CD4-positive, alpha-beta memory T cell (primary cell): Measurements from ENCODE around the gene FLG2. TPM values are rescaled to one million over a fixed set of nuclear protein-coding genes. Genes with fewer than 3 reads are reported as not detected.
A peak's percentile ranks its signal among the peaks of the same experiment; 100 is the strongest.

Source experiments
- CTCF ChIA-PET: fragments of 350-600 bp; sonication (Branson Sonifier 250); formaldehyde crosslinking; loops from one replicate; lab custom pipeline; 2021; ENCODE audit warnings: inconsistent platforms; ENCODE audit not compliant: partially characterized antibody; lab: Charles Lee
- POLR2A ChIA-PET: fragments of 350-600 bp; sonication (Branson Sonifier 250); formaldehyde crosslinking; loops from one replicate; lab custom pipeline; 2021; ENCODE audit not compliant: partially characterized antibody; lab: Charles Lee
- DNase-seq, 5 donors: peaks; one replicate each; pipeline versions ENCODE4 v3.0.0 to v3.0.0-alpha.2; 2020 to 2022; ENCODE audit warnings: mixed read lengths in 1 of 5
- H3K27ac ChIP-seq: one replicate; pipeline ENCODE4 v1.7.0; 2013; ENCODE audit warnings: low read depth, low read length
- H3K27me3 ChIP-seq: 2 replicates; pipeline ENCODE4 v1.7.0; 2013; ENCODE audit warnings: mild to moderate bottlenecking, low read length, moderate library complexity; ENCODE audit not compliant: insufficient read depth
- H3K36me3 ChIP-seq: 2 replicates; pipeline ENCODE4 v1.7.0; 2013; ENCODE audit warnings: mild to moderate bottlenecking, low read length, moderate library complexity; ENCODE audit not compliant: insufficient read depth
- H3K4me1 ChIP-seq: 2 replicates; pipeline ENCODE4 v1.7.0; 2013; ENCODE audit warnings: mild to moderate bottlenecking, low read length, moderate library complexity; ENCODE audit not compliant: insufficient read depth
- H3K4me3 ChIP-seq, 2 donors: one replicate each; pipeline ENCODE4 v1.7.0; 2013; ENCODE audit warnings: low read length in 2 of 2, mild to moderate bottlenecking in 1 of 2
- H3K9me3 ChIP-seq, 2 donors: one replicate each; pipeline ENCODE4 v1.7.0; 2013; ENCODE audit warnings: low read length in 2 of 2, control low read depth in 1 of 2; ENCODE audit not compliant: control insufficient read depth in 1 of 2
- H3K27ac Mint-ChIP-seq, 7 donors: one replicate each; pipeline ENCODE4 v1.8.0; 2020 to 2021; ENCODE audit warnings: mixed read lengths in 7 of 7, mild to moderate bottlenecking in 6 of 7, inconsistent platforms in 3 of 7, moderate library complexity in 3 of 7
- H3K27me3 Mint-ChIP-seq, 2 donors: one replicate each; pipeline ENCODE4 v1.8.0; 2020 to 2021; ENCODE audit warnings: mixed read lengths in 2 of 2
- H3K36me3 Mint-ChIP-seq, 2 donors: one replicate each; pipeline ENCODE4 v1.8.0; 2020 to 2021; ENCODE audit warnings: mixed read lengths in 2 of 2, inconsistent platforms in 1 of 2, mild to moderate bottlenecking in 1 of 2
- H3K4me1 Mint-ChIP-seq, 4 donors: one replicate each; pipeline ENCODE4 v1.8.0; 2020 to 2021; ENCODE audit warnings: mixed read lengths in 4 of 4, mild to moderate bottlenecking in 1 of 4
- H3K4me3 Mint-ChIP-seq, 8 donors: one replicate each; pipeline ENCODE4 v1.8.0; 2020 to 2021; ENCODE audit warnings: mixed read lengths in 8 of 8, mild to moderate bottlenecking in 7 of 8, moderate library complexity in 6 of 8, inconsistent platforms in 3 of 8
- H3K9me3 Mint-ChIP-seq, 8 donors: one replicate each; pipeline ENCODE4 v1.8.0; 2020 to 2021; ENCODE audit warnings: mixed read lengths in 8 of 8, mild to moderate bottlenecking in 5 of 8, inconsistent platforms in 3 of 8, moderate library complexity in 1 of 8
- intact Hi-C: fragments of 100-400 bp; cut with micrococcal nuclease; formaldehyde crosslinking; loops from one replicate; pipeline ENCODE4 v1.15.1; 2023
- polyA plus RNA-seq, 2 donors: library from polyadenylated mRNA; unstranded; fragments of 300-500 nt; fragmentation: Illumina TruSeq; gene quantifications; one replicate each; pipeline ENCODE4 v1.2.3, GENCODE V29; 2021
- total RNA-seq, 2 experiments: library from RNA; stranded (reverse); gene quantifications; one replicate each; pipeline ENCODE4 v1.2.3, GENCODE V29; 2021

The FLG2 gene
- total and polyA plus RNA-seq, 4 experiments from 2014 or later: not detected

DNA sequence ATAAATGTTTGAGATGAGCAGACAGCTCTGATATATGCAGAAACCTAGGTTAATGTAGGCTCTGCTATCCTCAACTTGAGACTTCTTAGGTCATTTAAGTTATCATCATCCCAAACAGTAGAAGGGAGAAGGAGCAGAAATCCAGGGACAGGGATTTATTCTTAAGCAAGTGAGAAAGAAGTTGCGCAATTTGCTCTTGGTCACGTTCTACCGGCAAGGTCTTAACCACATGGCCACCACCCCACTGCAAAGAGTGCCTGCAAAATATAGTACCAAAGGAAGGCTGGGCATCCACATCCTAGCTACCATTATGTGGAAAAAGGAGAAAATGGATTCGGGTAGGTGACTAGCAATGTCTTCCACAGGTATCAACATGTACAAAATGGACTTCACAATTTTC is 29.1 kb upstream of the FLG2 start:
- CTCF ChIA-PET: interaction anchor here (1.2 to 2.7 kb wide), 3 partner anchors 10 to 69 kb away, joined by 3 to 20 read pairs (median 6); no protein-coding TSS in a partner anchor
- no peaks in the 10 kb centered on the region for H3K9me3 ChIP-seq
- POLR2A ChIA-PET: no interaction called here
- no peaks in the 10 kb centered on the region for H3K36me3 ChIP-seq
- Mint-ChIP-seq H3K9me3 (peaks cover 0 to 4% (median 0%) of the 10 kb centered on the region in 8 donors), H3K4me1 (peaks cover 18 to 26% (median 23%) of the 10 kb centered on the region in 4 donors), H3K27me3 (peaks cover 16 to 21% of the 10 kb centered on the region in 2 donors), H3K36me3 (peaks cover 0 to 5% of the 10 kb centered on the region in 2 donors), H3K4me3 (no peak overlapping the region), H3K27ac (no peak overlapping the region)
- intact Hi-C loops: no loop called here
- no peak overlapping the region for H3K27ac ChIP-seq
- no peak overlapping the region for H3K4me3 ChIP-seq
- no peak for DNase-seq
- peaks cover 26% of the 10 kb centered on the region for H3K4me1 ChIP-seq
- H3K27me3 ChIP-seq: peaks cover 7% of the 10 kb centered on the region

DNA sequence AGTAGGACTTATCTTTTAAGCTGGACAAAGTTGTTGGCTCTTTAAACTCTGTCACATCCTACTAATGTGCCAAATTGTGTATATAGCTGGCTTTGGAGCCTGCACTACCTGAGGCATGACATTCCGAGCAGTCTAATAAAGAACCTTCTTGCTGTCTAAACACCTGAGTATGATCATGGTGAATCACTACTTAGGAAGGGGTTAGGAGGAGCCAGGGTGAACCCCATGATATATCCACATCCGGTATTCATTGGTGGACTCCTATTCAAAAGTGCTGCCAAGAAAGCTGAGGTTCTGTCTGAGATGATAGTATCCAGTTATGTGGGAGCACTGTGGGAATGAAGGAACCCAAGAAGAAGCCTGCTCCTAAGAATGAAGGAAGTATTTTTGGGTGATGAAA is 27.1 kb upstream of the FLG2 start:
- H3K27ac ChIP-seq: no peak overlapping the region
- ChIA-PET POLR2A (no interaction called here), CTCF (interaction anchor here (1.5 to 2.1 kb wide), 2 partner anchors 14 to 71 kb away, joined by 3 to 6 read pairs; no protein-coding TSS in a partner anchor)
- Mint-ChIP-seq H3K9me3 (peaks cover 0 to 4% (median under 1%) of the 10 kb centered on the region in 8 donors), H3K27ac (no peak overlapping the region), H3K27me3 (peaks cover 16 to 23% of the 10 kb centered on the region in 2 donors), H3K36me3 (peaks cover 0 to 5% of the 10 kb centered on the region in 2 donors), H3K4me3 (no peak overlapping the region), H3K4me1 (peaks cover 3 to 8% (median 4%) of the 10 kb centered on the region in 4 donors)
- no peaks in the 10 kb centered on the region for H3K9me3 ChIP-seq
- no peaks in the 10 kb centered on the region for H3K36me3 ChIP-seq
- intact Hi-C loops: no loop called here
- no peak for DNase-seq
- peaks cover 8% of the 10 kb centered on the region for H3K4me1 ChIP-seq
- no peak overlapping the region for H3K4me3 ChIP-seq
- H3K27me3 ChIP-seq: peaks cover 7% of the 10 kb centered on the region

DNA sequence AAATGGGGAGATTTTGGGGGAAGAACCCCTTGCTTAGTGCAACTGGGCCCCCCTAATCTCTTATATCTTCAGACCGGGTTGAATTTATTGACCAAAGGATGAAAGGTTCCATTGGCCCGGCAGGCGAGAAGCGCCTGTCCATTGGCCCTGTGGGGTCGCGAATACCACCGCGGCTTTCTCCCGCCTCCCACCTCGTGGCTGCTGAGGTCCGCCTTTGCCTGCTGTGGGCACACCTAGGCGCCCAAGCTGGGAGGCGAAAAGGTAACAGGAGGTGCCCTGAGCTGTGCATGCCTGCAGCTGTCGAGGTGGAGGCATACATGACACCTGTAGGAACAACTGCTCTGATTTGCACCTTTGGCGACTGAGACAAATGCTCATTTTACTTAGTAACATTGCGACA is 21.1 kb upstream of the FLG2 start:
- peaks cover 4 to 10% of the 10 kb centered on the region in 2 donors for H3K27me3 Mint-ChIP-seq
- Histone ChIP-seq H3K4me3 (no peak overlapping the region), H3K36me3 (no peaks in the 10 kb centered on the region), H3K27me3 (no peaks in the 10 kb centered on the region), H3K9me3 (no peaks in the 10 kb centered on the region), H3K4me1 (no peaks in the 10 kb centered on the region), H3K27ac (no peak overlapping the region)
- H3K4me1 Mint-ChIP-seq: peaks cover 0 to 13% (median under 1%) of the 10 kb centered on the region in 4 donors
- intact Hi-C loops: no loop called here
- no peaks in the 10 kb centered on the region for H3K36me3 Mint-ChIP-seq
- POLR2A ChIA-PET: no interaction called here
- no peak overlapping the region for H3K27ac Mint-ChIP-seq
- peaks cover 0 to 4% (median under 1%) of the 10 kb centered on the region in 8 donors for H3K9me3 Mint-ChIP-seq
- no peak for DNase-seq
- CTCF ChIA-PET: no interaction called here
- H3K4me3 Mint-ChIP-seq: no peak overlapping the region

DNA sequence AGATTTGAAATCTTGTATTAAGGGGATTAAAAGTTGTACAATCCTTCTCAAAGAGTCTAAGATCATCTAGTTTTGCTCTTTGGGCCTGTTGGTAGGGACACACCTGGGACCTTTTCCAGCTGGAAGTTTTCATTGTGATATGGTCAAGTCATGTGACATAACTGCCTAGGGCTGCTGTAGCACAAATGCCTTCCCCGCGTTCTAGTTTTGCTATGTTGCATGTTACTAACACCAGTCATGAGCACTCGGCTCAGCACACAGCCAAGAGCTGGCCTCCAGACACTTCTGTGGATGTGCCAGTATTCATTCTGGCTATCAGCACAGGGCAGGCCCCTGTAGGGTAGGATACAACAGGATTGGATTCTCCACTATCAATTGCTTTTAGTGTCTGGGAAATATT is 14.6 kb upstream of the FLG2 start:
- H3K4me1 Mint-ChIP-seq: peaks cover 0 to 13% (median under 1%) of the 10 kb centered on the region in 4 donors
- DNase-seq: no peak
- intact Hi-C loops: no loop called here
- no peak overlapping the region for H3K27ac ChIP-seq
- peak overlapping the region in 1 of 7 donors; percentile 2 for H3K27ac Mint-ChIP-seq
- H3K36me3 Mint-ChIP-seq: no peaks in the 10 kb centered on the region
- H3K36me3 ChIP-seq: no peaks in the 10 kb centered on the region
- ChIA-PET CTCF (no interaction called here), POLR2A (no interaction called here)
- H3K4me3 ChIP-seq: no peak overlapping the region
- peaks cover 0 to 10% (median 4%) of the 10 kb centered on the region in 8 donors for H3K9me3 Mint-ChIP-seq
- peaks cover 4 to 5% of the 10 kb centered on the region in 2 donors for H3K27me3 Mint-ChIP-seq
- no peaks in the 10 kb centered on the region for H3K4me1 ChIP-seq
- H3K4me3 Mint-ChIP-seq: no peak overlapping the region
- H3K9me3 ChIP-seq: no peaks in the 10 kb centered on the region
- no peaks in the 10 kb centered on the region for H3K27me3 ChIP-seq

DNA sequence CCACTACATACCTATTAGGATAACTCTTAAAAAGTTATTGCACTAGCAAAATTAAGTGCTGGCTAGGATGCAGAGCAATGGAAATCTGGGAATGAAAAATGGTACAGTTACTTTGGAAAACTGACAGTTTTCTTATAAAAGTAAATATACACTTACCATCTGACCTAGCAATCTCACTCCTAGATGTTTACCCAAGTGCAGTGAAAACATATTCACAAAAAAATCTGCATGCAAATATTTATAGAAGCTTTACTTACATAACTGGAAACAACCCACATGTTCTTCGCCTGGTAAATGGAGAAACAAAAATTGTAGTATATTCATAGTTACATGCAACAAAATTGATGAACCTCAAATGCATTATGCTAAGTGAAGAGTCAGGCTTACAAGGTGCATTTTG is 12.9 kb upstream of the FLG2 start:
- Histone ChIP-seq H3K9me3 (no peaks in the 10 kb centered on the region), H3K4me3 (no peak overlapping the region), H3K27ac (no peak overlapping the region), H3K27me3 (no peaks in the 10 kb centered on the region), H3K4me1 (no peaks in the 10 kb centered on the region), H3K36me3 (no peaks in the 10 kb centered on the region)
- Mint-ChIP-seq H3K4me3 (no peak overlapping the region), H3K4me1 (peaks cover 0 to 6% (median under 1%) of the 10 kb centered on the region in 4 donors), H3K36me3 (no peaks in the 10 kb centered on the region), H3K9me3 (peaks cover 2 to 23% (median 14%) of the 10 kb centered on the region in 8 donors), H3K27ac (no peak overlapping the region), H3K27me3 (peaks cover 6 to 7% of the 10 kb centered on the region in 2 donors)
- ChIA-PET CTCF (interaction anchor here (1.2 kb wide), 1 partner anchor 15 kb away, joined by 3 read pairs; no protein-coding TSS in a partner anchor), POLR2A (no interaction called here)
- no peak for DNase-seq
- intact Hi-C loops: no loop called here

DNA sequence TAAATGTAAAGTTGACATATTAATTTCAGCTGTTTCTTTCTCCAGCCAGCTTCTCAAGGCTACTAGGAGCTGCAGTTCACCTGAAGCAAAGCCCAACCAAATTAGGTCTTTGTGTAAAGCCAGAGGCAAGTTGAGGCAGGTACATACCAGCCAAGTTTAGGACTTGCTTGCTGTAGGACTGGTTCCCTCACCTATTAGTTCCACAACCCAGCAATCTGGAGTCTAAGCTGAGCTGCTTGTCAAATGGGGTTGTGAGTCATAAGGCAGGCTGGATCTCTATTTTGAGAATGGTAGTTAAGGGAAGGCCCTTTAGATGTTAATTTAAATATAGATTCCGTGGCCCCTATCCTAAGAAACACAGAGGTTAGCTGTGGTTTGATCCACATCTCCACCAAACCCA is 7.6 kb upstream of the FLG2 start:
- no peak overlapping the region for H3K27ac ChIP-seq
- no peak for DNase-seq
- no peaks in the 10 kb centered on the region for H3K4me1 Mint-ChIP-seq
- H3K4me3 ChIP-seq: no peak overlapping the region
- intact Hi-C loops: no loop called here
- no peaks in the 10 kb centered on the region for H3K36me3 Mint-ChIP-seq
- H3K36me3 ChIP-seq: no peaks in the 10 kb centered on the region
- no peaks in the 10 kb centered on the region for H3K9me3 ChIP-seq
- H3K27ac Mint-ChIP-seq: no peak overlapping the region
- no peak overlapping the region for H3K4me3 Mint-ChIP-seq
- no peaks in the 10 kb centered on the region for H3K4me1 ChIP-seq
- peaks cover 2 to 23% (median 14%) of the 10 kb centered on the region in 8 donors for H3K9me3 Mint-ChIP-seq
- CTCF ChIA-PET: interaction anchor here (1.6 to 2.2 kb wide), 2 partner anchors 31 to 92 kb away, joined by 4 to 7 read pairs; no protein-coding TSS in a partner anchor
- POLR2A ChIA-PET: interaction anchor here (0.5 kb wide), 1 partner anchor 256 kb away, joined by 3 read pairs; no protein-coding TSS in a partner anchor
- peaks cover 11 to 12% of the 10 kb centered on the region in 2 donors for H3K27me3 Mint-ChIP-seq
- no peaks in the 10 kb centered on the region for H3K27me3 ChIP-seq

DNA sequence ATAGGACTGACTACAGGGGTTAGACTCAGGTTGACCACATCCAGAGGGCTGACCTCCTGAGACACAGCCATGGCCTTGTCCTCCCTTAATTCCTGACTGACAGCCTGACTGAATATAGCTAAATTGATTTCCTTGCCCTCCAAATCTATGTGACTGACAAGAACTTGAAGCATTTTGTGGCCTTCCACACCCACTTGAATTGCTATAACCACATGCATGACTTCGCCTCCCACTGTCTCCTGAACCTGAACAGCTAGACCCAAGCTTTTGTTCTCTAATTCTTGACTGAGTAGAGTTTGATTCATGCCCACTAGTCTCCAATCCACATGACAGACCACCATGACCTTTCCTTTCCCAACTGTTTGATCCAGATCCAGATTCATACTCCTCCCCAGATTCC is 3.1 kb downstream of the FLG2 start:
- H3K9me3 ChIP-seq: no peaks in the 10 kb centered on the region
- no peaks in the 10 kb centered on the region for H3K4me1 ChIP-seq
- Mint-ChIP-seq H3K4me3 (no peak overlapping the region), H3K27ac (no peak overlapping the region), H3K9me3 (peaks cover 0 to 13% (median under 1%) of the 10 kb centered on the region in 8 donors), H3K27me3 (peaks cover 3 to 12% of the 10 kb centered on the region in 2 donors), H3K4me1 (no peaks in the 10 kb centered on the region), H3K36me3 (no peaks in the 10 kb centered on the region)
- H3K27ac ChIP-seq: no peak overlapping the region
- intact Hi-C loops: no loop called here
- no peaks in the 10 kb centered on the region for H3K36me3 ChIP-seq
- no peaks in the 10 kb centered on the region for H3K27me3 ChIP-seq
- no peak overlapping the region for H3K4me3 ChIP-seq
- CTCF ChIA-PET: interaction anchor here (1.1 to 2.3 kb wide), 2 partner anchors 9 to 101 kb away, joined by 3 to 8 read pairs; no protein-coding TSS in a partner anchor
- POLR2A ChIA-PET: no interaction called here
- no peak for DNase-seq
